GM19397 (cell line): ENCODE measurements around the gene OPTC.

ENCODE experiments used
- ATAC-seq: cut with Tn5 transposase; IDR thresholded peaks from one replicate; pipeline ENCODE4 v1.9.1; 2021; ENCODE audit warnings: mild to moderate bottlenecking, moderate library complexity; ENCODE audit not compliant: unreplicated experiment

OPTC gene

GRCh38 chr1:203555076-203555475 is 61.1 kb downstream of the OPTC start:
- ATAC-seq: no peak

GRCh38 chr1:203555511-203556046 is 61.6 kb downstream of the OPTC start:
- no peak for ATAC-seq

GRCh38 chr1:203556047-203556851 is 62.3 kb downstream of the OPTC start:
- no peak for ATAC-seq

- no peak for ATAC-seq
Observed at GRCh38 chr1:203557390-203557789, 63.4 kb downstream of the OPTC start.

- ATAC-seq: no peak
Observed at GRCh38 chr1:203558064-203558760, 64.3 kb downstream of the OPTC start.
